GM23248 (cell line): ENCODE data around the gene FAM227A.

Experiments used
- EZH2 ChIP-seq: fragments of 200-600 bp; sonication (generic); IDR thresholded peaks from 2 replicates; pipeline ENCODE4 v1.6.1; 2018; ENCODE audit warnings: antibody characterized with exemption, mild to moderate bottlenecking; ENCODE audit not compliant: insufficient read depth, poor library complexity, severe bottlenecking
- EZH2phosphoT487 ChIP-seq: fragments of 200-600 bp; sonication (generic); IDR thresholded peaks from 2 replicates; pipeline ENCODE4 v1.6.1; 2018; ENCODE audit warnings: antibody characterized with exemption, moderate library complexity, mild to moderate bottlenecking, low read depth; ENCODE audit not compliant: insufficient read depth

DNA sequence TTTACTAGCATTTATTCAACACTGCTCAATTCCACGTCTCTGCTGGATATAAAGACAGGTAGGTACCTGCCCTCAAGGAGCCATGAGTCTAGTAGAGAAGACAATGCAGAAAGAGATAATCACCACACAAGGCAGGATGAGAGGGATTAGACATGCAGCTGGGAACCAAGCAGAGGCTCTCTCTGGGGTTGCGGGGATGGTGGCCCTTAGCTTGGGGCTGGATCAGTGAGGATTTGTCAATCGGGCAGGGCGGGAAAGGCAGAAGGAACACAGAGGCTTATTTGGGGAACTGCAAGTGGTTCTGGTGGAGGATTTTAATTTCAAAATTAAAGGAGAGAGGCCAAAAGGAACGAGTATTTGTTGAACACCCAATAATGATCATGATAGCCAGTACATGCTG is 77.7 kb downstream of the FAM227A start:
- TF ChIP-seq EZH2 (no peak), EZH2phosphoT487 (no peak)
